Activated CD4-positive, alpha-beta memory T cell treated with anti-CD3 and anti-CD28 coated beads for 36 hours (primary cell): ENCODE data around the gene ORMDL2. TPM values are rescaled to one million over a fixed set of nuclear protein-coding genes. Genes with fewer than 3 reads are reported as not detected.

Experiments used
- CTCF ChIA-PET: fragments of 350-600 bp; sonication (Branson Sonifier 250); formaldehyde crosslinking; loops from one replicate; lab custom pipeline; 2021; ENCODE audit warnings: antibody characterized with exemption, inconsistent platforms; lab: Charles Lee
- POLR2A ChIA-PET: fragments of 350-600 bp; sonication (Branson Sonifier 250); formaldehyde crosslinking; loops from one replicate; lab custom pipeline; 2021; ENCODE audit warnings: antibody characterized with exemption; lab: Charles Lee
- DNase-seq: peaks from one replicate; pipeline ENCODE4 v3.0.0-alpha.2; 2020
- H3K27ac Mint-ChIP-seq: one replicate; pipeline ENCODE4 v1.8.0; 2021; ENCODE audit warnings: mixed read lengths
- H3K27me3 Mint-ChIP-seq: one replicate; pipeline ENCODE4 v1.8.0; 2021; ENCODE audit warnings: mixed read lengths
- H3K36me3 Mint-ChIP-seq: one replicate; pipeline ENCODE4 v1.8.0; 2021; ENCODE audit warnings: mixed read lengths
- H3K4me1 Mint-ChIP-seq: one replicate; pipeline ENCODE4 v1.8.0; 2021; ENCODE audit warnings: low read depth, mixed read lengths
- H3K4me3 Mint-ChIP-seq: one replicate; pipeline ENCODE4 v1.8.0; 2021; ENCODE audit warnings: mild to moderate bottlenecking, mixed read lengths
- H3K9me3 Mint-ChIP-seq: one replicate; pipeline ENCODE4 v1.8.0; 2021; ENCODE audit warnings: mixed read lengths
- intact Hi-C: fragments of 100-400 bp; cut with micrococcal nuclease; formaldehyde crosslinking; loops from one replicate; pipeline ENCODE4 v1.15.1; 2023
- total RNA-seq, 2 experiments: library from RNA; stranded (reverse); gene quantifications; one replicate each; pipeline ENCODE4 v1.2.3, GENCODE V29; 2021

Gene ORMDL2
- total RNA-seq, 2 experiments from 2014 or later = 37.9 to 41.2 TPM

DNA sequence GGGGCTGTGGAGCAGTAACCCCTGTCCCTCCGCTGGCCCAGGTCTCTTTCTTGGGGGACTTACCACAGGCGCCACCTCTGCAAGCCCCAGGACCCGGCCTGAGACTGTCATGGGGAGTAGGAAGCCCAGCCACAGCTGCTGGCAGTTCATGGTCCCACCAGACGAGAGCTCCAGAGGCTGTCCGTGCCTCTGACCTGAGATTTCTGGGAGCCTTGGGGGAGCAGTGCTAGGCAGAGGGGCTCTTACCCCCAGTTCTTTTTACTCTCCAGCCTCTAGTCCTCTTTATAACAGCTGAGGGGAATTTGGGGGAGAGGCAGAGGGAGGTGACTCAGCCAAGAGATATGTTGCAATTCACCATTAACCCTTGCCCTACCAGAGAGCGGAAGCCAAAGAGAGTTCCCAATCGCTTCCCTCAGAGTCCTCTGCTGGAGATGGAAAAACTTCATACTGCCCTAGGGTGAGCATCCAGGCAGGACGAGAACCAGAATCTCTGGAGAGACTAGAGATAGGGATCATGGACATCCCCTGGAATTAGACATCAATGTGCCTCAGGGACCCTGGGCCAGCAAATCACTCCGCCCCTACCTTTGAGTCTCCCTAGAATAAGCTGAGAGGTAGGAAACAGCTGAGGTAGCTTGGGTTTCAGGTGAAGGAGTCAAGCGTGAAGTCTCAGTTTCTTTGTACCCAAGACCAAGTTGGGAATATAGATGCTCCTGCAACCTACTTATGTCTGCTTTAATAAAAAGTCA lies 25.0 kb downstream of the ORMDL2 start, which contains the start of gene MMP19:
MMP19 (minus strand) TSS at position 256 of the 749 bp plus-strand sequence; CDS start at position 150, 106 bp downstream.
- no peak for DNase-seq
- peaks cover 11% of the 10 kb centered on the region for H3K4me1 Mint-ChIP-seq
- H3K27ac Mint-ChIP-seq = no peak within 1 kb of the TSS
- H3K27me3 Mint-ChIP-seq = no peaks in the 10 kb centered on the region
- H3K36me3 Mint-ChIP-seq = no peaks in the 10 kb centered on the region
- intact Hi-C loops = no loop called here
- no peak within 1 kb of the TSS for H3K4me3 Mint-ChIP-seq
- ChIA-PET CTCF (interaction anchor here (0.6 to 1.4 kb wide), 3 partner anchors 53 to 84 kb away, joined by 3 read pairs; no protein-coding TSS in a partner anchor), POLR2A (no interaction called here)
- H3K9me3 Mint-ChIP-seq = no peaks in the 10 kb centered on the region

DNA sequence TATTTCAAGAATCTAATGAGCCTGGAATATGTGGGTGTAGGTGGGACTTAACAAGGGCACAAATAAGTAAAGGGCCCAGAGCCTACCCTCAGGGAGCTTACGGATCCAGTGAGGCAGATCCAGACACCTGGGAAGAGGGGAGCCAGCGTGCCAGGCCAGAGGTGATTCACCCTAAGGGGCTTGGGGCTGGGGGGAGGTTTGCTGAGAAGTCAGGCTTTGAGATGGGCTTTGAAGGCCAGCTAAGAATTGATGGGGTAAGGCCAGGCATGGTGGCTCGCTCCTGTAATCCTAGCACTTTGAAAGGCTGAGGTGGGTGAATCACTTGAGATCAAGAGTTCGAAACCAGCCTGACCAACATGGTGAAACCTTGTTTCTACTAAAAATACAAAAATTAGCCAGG lies 25.6 kb downstream of the ORMDL2 start:
- POLR2A ChIA-PET = no interaction called here
- intact Hi-C loops = no loop called here
- Mint-ChIP-seq H3K4me3 (no peak overlapping the region), H3K36me3 (no peaks in the 10 kb centered on the region), H3K9me3 (no peaks in the 10 kb centered on the region), H3K4me1 (peaks cover 12% of the 10 kb centered on the region), H3K27ac (no peak overlapping the region), H3K27me3 (no peaks in the 10 kb centered on the region)
- CTCF ChIA-PET = interaction anchor here (0.6 to 0.9 kb wide), 2 partner anchors 54 to 72 kb away, joined by 3 read pairs; no protein-coding TSS in a partner anchor
- no peak for DNase-seq

DNA sequence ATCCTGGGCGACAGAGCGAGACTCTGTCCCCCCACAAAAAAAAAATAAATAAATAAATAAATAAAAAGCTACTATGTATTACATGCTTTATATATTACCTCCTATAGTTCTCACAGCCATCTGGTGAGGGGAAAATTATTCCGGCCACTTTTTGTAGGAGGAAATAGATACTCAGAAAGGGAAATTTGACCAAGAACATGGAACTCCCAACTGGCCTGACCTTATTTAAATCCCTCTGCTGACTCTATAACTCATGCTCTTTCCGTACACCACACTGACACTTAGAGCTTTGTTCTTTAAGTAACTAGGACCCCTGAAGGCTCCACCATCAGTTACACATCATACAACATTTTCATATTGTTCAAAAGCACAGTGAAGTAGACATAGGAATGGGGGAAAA lies 27.1 kb downstream of the ORMDL2 start:
- CTCF ChIA-PET = interaction anchor here (0.7 kb wide), 1 partner anchor 111 kb away, joined by 3 read pairs; no protein-coding TSS in a partner anchor
- no peaks in the 10 kb centered on the region for H3K36me3 Mint-ChIP-seq
- H3K27me3 Mint-ChIP-seq = no peaks in the 10 kb centered on the region
- no peak overlapping the region for H3K27ac Mint-ChIP-seq
- peaks cover 15% of the 10 kb centered on the region for H3K4me1 Mint-ChIP-seq
- no peak for DNase-seq
- H3K4me3 Mint-ChIP-seq = no peak overlapping the region
- intact Hi-C loops = loop anchor here (5.0 kb wide), 1 partner anchor 52 kb away; no protein-coding TSS in a partner anchor
- POLR2A ChIA-PET = no interaction called here
- H3K9me3 Mint-ChIP-seq = no peaks in the 10 kb centered on the region

DNA sequence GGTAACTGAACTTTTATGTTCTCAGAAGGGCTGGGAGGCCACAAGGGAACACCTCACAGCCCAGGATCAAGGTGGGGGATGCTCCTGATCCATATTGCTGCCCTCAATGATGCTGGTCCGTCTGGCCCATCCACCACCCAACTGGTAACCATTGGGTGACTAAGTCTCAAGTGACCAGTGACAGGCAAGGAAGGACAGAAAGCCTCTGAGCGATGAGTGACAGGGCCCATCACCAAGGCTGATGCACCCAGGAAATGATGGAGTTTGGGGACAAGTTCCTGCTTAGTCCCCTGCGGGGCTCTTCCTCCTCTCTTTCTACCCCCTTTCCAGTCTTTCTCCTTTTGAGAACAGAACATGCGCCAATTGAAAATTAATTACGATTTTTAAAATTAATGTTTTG lies 27.5 kb downstream of the ORMDL2 start:
- Mint-ChIP-seq H3K4me1 (peaks cover 15% of the 10 kb centered on the region), H3K4me3 (no peak overlapping the region), H3K27ac (no peak overlapping the region), H3K9me3 (no peaks in the 10 kb centered on the region), H3K36me3 (no peaks in the 10 kb centered on the region), H3K27me3 (no peaks in the 10 kb centered on the region)
- intact Hi-C loops = loop anchor here (5.0 kb wide), 1 partner anchor 52 kb away; no protein-coding TSS in a partner anchor
- ChIA-PET CTCF (no interaction called here), POLR2A (no interaction called here)
- DNase-seq = no peak

DNA sequence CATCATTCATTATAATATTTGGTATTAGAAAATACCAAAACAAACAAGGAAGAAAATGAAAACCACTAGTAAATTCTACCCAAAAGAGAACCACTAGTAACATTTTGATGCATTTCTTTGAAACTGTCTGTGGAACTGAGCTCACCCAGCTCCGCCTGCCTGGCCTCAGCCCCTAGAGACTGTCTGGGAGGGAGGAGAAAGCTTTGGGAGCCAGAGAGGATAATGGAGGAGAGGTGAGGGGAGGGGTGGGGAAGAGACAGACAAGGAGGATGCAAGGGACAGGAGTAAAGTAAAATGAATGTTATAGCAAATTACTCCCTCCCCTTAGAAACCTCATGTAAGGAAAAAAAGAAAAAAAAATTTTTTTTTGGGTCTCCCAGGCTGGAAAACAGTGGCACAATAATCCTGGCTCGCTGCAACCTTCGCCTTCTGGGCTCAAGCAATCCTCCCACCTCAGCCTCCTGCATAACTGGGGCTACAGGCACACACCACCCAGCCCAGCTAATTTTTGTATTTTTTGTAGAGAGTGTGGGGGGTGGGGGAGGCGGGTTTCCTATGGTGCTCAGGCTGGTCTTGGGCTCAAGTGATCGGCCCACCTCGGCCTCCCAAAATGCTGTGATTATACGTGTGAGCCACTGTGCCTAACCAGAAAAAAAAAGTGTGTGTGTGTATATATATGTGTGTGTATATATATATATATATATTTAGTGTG lies 28.1 kb downstream of the ORMDL2 start:
- CTCF ChIA-PET = no interaction called here
- POLR2A ChIA-PET = interaction anchor here (1.2 to 2.1 kb wide), 3 partner anchors 16 to 116 kb away, joined by 3 to 13 read pairs (median 4); partner anchors contain the start of genes DNAJC14, ORMDL2 and SARNP
- no peak overlapping the region for H3K27ac Mint-ChIP-seq
- peaks cover 2% of the 10 kb centered on the region for H3K27me3 Mint-ChIP-seq
- no peaks in the 10 kb centered on the region for H3K36me3 Mint-ChIP-seq
- peaks cover 15% of the 10 kb centered on the region for H3K4me1 Mint-ChIP-seq
- intact Hi-C loops = loop anchor here (5.0 kb wide), 1 partner anchor 51 kb away; no protein-coding TSS in a partner anchor
- no peak overlapping the region for H3K4me3 Mint-ChIP-seq
- H3K9me3 Mint-ChIP-seq = no peaks in the 10 kb centered on the region
- no peak for DNase-seq

DNA sequence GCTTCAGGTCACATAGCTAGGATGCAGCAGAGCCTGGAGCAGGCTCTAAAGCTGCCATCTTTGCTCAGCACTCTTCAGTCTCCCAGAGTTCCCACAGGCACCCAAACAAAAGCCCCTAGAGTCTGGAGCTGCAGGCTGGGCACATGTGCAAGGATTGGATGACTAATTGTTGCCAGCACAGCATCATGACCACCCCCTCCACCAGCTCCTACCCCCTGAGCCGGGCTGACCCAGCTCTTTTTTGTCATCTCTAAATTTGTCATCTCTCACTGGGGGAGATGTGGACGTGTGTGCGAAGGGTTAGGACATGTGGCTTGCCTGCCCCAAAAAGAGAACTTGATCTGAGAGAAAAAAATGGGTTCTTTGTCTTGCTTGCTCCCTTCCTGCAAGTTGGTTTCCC lies 29.2 kb downstream of the ORMDL2 start:
- H3K4me1 Mint-ChIP-seq = peaks cover 15% of the 10 kb centered on the region
- H3K9me3 Mint-ChIP-seq = no peaks in the 10 kb centered on the region
- POLR2A ChIA-PET = interaction anchor here (1.2 to 2.1 kb wide), 3 partner anchors 17 to 117 kb away, joined by 3 to 13 read pairs (median 4); partner anchors contain the start of genes DNAJC14, ORMDL2 and SARNP
- H3K27ac Mint-ChIP-seq = peak overlapping the region; percentile 73
- peaks cover 2% of the 10 kb centered on the region for H3K27me3 Mint-ChIP-seq
- no peaks in the 10 kb centered on the region for H3K36me3 Mint-ChIP-seq
- CTCF ChIA-PET = no interaction called here
- DNase-seq = peak; percentile 69
- intact Hi-C loops = loop anchor here (5.0 kb wide), 1 partner anchor 50 kb away; no protein-coding TSS in a partner anchor
- no peak overlapping the region for H3K4me3 Mint-ChIP-seq

DNA sequence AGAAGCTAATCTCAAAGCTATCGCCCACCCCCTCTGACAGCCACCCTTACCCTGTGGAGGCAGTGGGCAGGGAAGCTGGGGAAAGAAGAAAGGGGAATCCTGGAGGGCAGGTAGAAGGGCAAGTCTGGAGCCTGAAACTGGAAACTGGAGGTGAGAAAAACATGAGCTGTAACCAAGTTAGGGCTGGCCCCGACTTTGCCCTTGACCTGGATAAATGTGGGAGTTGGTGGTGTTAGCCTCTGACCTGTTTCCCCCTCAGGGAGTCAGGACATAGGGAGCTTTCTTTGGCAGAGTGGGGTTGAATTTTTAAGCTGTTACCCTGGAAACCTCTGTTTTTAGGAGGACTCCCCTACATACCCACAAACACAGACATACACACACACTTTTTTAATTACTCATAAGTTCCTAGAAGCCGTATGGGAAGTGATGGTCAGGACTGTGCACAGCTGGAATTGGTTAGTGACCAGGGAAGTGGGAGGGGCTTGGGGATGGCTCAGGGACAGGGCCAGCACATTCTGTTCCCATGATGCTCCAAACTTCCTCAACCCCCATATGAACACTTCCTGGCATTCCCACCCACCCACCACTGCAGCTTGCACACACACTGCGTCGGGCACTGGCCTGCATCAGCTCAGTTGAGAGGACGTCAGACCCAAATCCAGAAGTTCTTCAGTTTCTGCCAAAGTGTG lies 29.9 kb downstream of the ORMDL2 start:
- Mint-ChIP-seq H3K27me3 (peaks cover 2% of the 10 kb centered on the region), H3K4me3 (no peak overlapping the region), H3K36me3 (no peaks in the 10 kb centered on the region), H3K27ac (peak overlapping the region; percentile 73), H3K9me3 (no peaks in the 10 kb centered on the region), H3K4me1 (peaks cover 15% of the 10 kb centered on the region)
- peak; percentile 63 for DNase-seq
- ChIA-PET CTCF (no interaction called here), POLR2A (interaction anchor here (0.5 to 2.1 kb wide), 3 partner anchors 18 to 100 kb away, joined by 3 to 13 read pairs (median 4); partner anchors contain the start of genes DNAJC14, ORMDL2 and SARNP)
- intact Hi-C loops = loop anchor here (5.0 kb wide), 1 partner anchor 50 kb away; no protein-coding TSS in a partner anchor

DNA sequence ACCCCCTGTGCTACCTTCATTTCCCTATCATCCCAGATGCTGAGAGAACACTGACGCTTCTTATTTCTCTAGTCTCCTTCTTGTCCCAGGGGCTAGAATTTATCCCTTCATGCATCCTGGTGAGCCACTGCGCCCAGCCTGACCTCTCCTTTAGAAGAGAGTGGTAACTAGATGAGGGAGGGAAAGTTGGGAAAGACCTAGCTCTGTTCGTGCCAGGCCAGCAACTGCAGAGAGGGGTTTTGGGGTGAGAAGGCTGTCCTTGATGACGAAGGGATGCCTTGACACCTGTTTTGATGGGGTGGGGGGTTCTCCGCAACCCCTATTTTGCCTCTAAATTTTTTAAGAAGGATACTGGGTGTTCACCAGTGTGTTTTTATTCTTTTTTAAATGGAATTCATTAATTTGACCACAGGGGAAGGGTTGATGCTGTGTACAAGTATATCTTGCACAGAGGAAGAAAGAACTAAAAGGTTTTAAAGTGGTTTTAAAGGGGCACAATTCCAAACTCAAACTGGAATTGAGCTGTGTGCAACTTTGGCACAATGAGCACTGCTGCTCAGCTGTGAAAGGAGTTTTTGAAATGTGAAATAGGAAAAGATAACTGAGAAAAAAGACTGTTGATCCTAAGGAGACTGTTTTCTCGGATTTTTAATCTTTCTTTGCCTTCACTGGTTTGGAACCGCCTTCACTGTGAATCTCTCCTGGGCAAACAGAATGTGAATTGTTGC lies 31.9 kb downstream of the ORMDL2 start:
- H3K4me3 Mint-ChIP-seq = no peak overlapping the region
- no peaks in the 10 kb centered on the region for H3K36me3 Mint-ChIP-seq
- CTCF ChIA-PET = no interaction called here
- intact Hi-C loops = loop anchor here (5.0 kb wide), 1 partner anchor 48 kb away; no protein-coding TSS in a partner anchor
- H3K4me1 Mint-ChIP-seq = peaks cover 15% of the 10 kb centered on the region
- POLR2A ChIA-PET = no interaction called here
- peaks cover 2% of the 10 kb centered on the region for H3K27me3 Mint-ChIP-seq
- no peak overlapping the region for H3K27ac Mint-ChIP-seq
- no peak for DNase-seq
- no peaks in the 10 kb centered on the region for H3K9me3 Mint-ChIP-seq

DNA sequence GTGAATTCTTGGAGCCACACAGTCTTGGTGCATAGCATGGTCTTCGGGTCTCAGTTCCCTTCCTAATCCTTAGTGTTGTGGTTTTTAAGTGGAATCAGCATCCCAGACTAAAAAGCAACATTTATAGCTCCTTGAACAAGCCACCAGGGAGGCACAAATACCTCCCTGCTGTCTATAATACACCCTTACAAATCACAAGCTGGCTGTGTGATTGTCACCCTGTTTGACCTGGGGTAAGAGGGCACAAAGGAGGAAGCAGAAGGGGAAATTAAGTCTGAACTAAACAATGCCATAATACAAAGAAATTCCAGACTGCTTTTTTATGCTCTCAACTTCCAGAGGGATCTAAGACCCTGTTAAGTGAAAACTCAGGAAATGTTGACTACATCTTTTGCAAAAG lies 32.6 kb downstream of the ORMDL2 start:
- H3K27me3 Mint-ChIP-seq = peaks cover 2% of the 10 kb centered on the region
- H3K4me3 Mint-ChIP-seq = no peak overlapping the region

DNA sequence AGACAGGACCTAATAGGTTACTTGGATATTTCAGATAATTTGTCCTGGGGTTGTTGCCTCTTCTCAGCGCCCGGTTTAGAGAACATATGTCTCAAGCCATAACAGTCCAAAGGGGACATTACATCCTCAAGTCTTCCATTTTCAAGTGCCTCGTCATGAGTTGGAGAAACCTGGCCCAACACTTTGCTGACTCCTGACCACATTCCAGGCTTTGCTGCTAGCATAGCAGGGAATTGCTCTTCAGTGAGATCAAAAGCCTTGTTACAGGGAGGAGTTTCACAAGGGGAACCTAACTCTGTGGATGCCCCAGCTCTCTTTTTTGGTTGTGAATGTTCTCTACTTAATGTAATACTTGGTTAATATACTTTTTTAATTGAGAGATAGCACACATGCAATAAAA lies 33.1 kb downstream of the ORMDL2 start:
- H3K4me1 Mint-ChIP-seq = peaks cover 15% of the 10 kb centered on the region
- no peak overlapping the region for H3K27ac Mint-ChIP-seq
- ChIA-PET POLR2A (no interaction called here), CTCF (interaction anchor here (1.3 kb wide), 1 partner anchor 13 kb away, joined by 5 read pairs; no protein-coding TSS in a partner anchor)
- peaks cover 2% of the 10 kb centered on the region for H3K27me3 Mint-ChIP-seq
- H3K4me3 Mint-ChIP-seq = no peak overlapping the region
- intact Hi-C loops = no loop called here
- no peaks in the 10 kb centered on the region for H3K9me3 Mint-ChIP-seq
- DNase-seq = no peak
- no peaks in the 10 kb centered on the region for H3K36me3 Mint-ChIP-seq

More for the DNA sequence above, 32.6 kb downstream of the ORMDL2 start:
- ChIA-PET POLR2A (no interaction called here), CTCF (interaction anchor here (1.3 kb wide), 1 partner anchor 13 kb away, joined by 5 read pairs; no protein-coding TSS in a partner anchor)
- Mint-ChIP-seq H3K36me3 (no peaks in the 10 kb centered on the region), H3K27ac (no peak overlapping the region), H3K9me3 (no peaks in the 10 kb centered on the region), H3K4me1 (peaks cover 15% of the 10 kb centered on the region)
- no peak for DNase-seq
- intact Hi-C loops = no loop called here

DNA sequence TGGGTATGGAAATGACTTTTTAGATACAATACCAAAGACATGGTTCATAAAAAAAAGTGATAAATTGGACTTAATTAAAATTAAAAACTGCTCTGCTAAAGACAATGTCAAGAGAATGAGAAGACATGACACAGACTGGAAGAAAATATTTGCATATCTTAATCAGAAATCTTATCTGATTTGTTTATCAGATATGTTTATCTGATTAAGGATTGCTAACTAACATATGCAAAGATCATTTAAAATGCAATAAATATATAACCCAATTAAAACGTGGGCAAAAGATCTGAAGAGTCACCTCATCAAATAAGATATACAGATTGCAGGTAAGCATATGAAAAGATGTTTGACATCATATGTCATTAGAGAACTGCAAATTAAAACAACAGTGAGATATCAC lies 34.9 kb downstream of the ORMDL2 start:
- DNase-seq = no peak
- Mint-ChIP-seq H3K9me3 (no peaks in the 10 kb centered on the region), H3K4me3 (no peak overlapping the region), H3K36me3 (no peaks in the 10 kb centered on the region), H3K27me3 (peaks cover 2% of the 10 kb centered on the region), H3K4me1 (peaks cover 6% of the 10 kb centered on the region), H3K27ac (no peak overlapping the region)
- CTCF ChIA-PET = interaction anchor here (0.7 kb wide), 1 partner anchor 28 kb away, joined by 3 read pairs; no protein-coding TSS in a partner anchor
- intact Hi-C loops = no loop called here
- POLR2A ChIA-PET = no interaction called here
